ENCODE measurements around the gene SNX20.

The SNX20 gene

DNA sequence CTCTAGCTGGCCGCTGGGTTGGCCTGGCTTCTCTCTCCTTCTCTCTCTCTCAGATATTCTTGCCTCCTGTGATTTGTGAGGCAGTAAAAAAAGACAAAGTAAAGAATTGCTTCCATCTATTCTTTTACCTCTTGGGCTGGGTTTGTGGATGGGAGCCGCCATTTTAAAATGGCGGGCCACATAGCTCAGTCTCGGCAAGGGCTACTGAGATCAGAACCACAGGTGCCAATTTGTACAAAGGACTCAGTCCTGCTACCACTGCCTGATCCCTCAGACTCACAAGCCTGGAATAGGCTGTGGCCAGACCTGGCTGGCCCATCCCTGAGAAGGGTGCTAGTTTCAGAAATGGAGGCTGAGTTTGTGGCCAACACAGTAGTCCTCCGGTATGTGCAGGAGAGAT lies 36.4 kb upstream of the SNX20 start:
- no peaks in the 10 kb centered on the region for H3K27me3 ChIP-seq (ENCODE audit: insufficient read depth, low read depth)
- no peaks in the 10 kb centered on the region for H3K4me1 ChIP-seq (ENCODE audit: low read depth, poor library complexity, severe bottlenecking)

DNA sequence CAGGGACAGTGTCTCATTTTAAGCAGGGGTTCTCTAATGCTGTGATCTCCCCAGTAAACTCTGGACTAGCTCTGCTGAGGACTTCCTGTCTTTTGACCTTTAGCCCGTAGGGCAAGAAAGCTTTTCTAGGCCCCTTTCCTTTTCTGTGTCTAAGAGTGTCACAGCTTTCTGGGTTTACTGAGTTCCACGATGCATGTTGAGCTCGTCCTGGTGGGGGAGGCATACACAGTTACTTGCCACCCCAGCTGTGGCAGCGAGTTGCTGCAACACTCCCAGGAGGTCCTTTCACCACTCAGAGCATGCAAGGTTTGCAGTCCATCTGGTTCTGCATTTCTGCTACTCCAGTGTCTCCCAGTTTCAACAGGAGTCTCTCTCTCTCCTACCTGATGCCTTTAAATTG lies 36.0 kb upstream of the SNX20 start:
- Histone ChIP-seq H3K9ac (no peak overlapping the region), H3K36me3 (ENCODE audit: insufficient read depth) (no peaks in the 10 kb centered on the region), H3K4me1 (ENCODE audit: low read depth, poor library complexity, severe bottlenecking) (no peaks in the 10 kb centered on the region), H4K20me1 (ENCODE audit: insufficient read depth) (no peaks in the 10 kb centered on the region), H3K79me2 (ENCODE audit: insufficient read depth, low read depth) (no peaks in the 10 kb centered on the region), H3K4me2 (no peak overlapping the region), H2AFZ (ENCODE audit: low read depth) (no peak overlapping the region), H3K27ac (no peak overlapping the region), H3K27me3 (ENCODE audit: insufficient read depth, low read depth) (no peaks in the 10 kb centered on the region), H3K4me3 (IDR thresholded peaks at IDR 0.05; ENCODE audit: insufficient read depth, low read depth, low read length) (no peak overlapping the region)
- TF ChIP-seq, protein P1, sequence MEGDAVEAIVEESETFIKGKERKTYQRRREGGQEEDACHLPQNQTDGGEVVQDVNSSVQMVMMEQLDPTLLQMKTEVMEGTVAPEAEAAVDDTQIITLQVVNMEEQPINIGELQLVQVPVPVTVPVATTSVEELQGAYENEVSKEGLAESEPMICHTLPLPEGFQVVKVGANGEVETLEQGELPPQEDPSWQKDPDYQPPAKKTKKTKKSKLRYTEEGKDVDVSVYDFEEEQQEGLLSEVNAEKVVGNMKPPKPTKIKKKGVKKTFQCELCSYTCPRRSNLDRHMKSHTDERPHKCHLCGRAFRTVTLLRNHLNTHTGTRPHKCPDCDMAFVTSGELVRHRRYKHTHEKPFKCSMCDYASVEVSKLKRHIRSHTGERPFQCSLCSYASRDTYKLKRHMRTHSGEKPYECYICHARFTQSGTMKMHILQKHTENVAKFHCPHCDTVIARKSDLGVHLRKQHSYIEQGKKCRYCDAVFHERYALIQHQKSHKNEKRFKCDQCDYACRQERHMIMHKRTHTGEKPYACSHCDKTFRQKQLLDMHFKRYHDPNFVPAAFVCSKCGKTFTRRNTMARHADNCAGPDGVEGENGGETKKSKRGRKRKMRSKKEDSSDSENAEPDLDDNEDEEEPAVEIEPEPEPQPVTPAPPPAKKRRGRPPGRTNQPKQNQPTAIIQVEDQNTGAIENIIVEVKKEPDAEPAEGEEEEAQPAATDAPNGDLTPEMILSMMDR (conservative IDR thresholded peaks at IDR 0.05; ENCODE audit: low read depth, low read length): no peak

More for the DNA sequence above, 36.4 kb upstream of the SNX20 start:
- Histone ChIP-seq H3K4me3 (IDR thresholded peaks at IDR 0.05; ENCODE audit: insufficient read depth, low read depth, low read length) (no peak overlapping the region), H3K4me2 (no peak overlapping the region), H3K9ac (no peak overlapping the region), H2AFZ (ENCODE audit: low read depth) (no peak overlapping the region), H3K79me2 (ENCODE audit: insufficient read depth, low read depth) (no peaks in the 10 kb centered on the region), H3K36me3 (ENCODE audit: insufficient read depth) (no peaks in the 10 kb centered on the region), H3K27ac (no peak overlapping the region), H4K20me1 (ENCODE audit: insufficient read depth) (no peaks in the 10 kb centered on the region)
- TF ChIP-seq, protein P1 (conservative IDR thresholded peaks at IDR 0.05; ENCODE audit: low read depth, low read length): no peak

DNA sequence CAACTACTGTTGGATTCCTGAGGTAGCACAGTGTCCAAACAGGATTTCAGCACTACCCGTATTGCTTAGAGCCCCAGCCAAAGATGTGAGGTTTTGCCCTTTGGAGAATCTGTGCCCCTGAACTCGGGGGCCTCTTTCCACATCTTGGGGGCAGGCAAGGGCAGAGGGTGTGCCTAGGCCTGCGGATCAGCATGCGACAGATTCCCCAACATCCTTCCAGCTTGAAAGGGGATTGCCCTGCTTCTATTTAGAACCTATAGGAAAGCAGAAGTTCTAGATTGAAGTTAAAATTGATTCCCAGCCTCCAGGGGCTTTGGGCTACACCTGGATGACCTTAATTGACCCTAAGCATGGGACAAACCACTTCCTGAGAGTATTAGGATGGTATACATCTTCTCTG lies 31.8 kb upstream of the SNX20 start:
- no peaks in the 10 kb centered on the region for H3K36me3 ChIP-seq (ENCODE audit: insufficient read depth)
- no peak overlapping the region for H3K4me2 ChIP-seq
- TF ChIP-seq, protein P1 (conservative IDR thresholded peaks at IDR 0.05; ENCODE audit: low read depth, low read length): no peak

DNA sequence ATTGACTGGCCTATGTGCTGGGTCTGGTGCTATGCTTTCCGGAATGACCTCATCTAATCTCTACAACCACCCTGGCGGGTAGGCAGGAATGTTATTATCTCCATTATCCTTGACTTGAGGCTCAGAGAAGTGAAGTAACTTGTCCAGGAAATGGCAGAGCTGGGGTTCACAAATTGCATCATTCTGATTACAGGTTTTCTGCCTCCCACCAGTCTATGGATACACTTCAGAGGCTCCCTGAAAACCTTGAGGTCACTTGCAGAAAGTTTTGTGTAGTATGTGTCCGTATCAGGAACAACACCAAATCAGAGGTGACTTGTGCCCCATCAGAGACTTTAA lies 31.4 kb upstream of the SNX20 start:
- no peaks in the 10 kb centered on the region for H3K79me2 ChIP-seq (ENCODE audit: insufficient read depth, low read depth)
- no peaks in the 10 kb centered on the region for H3K36me3 ChIP-seq (ENCODE audit: insufficient read depth)
- H3K27me3 ChIP-seq (ENCODE audit: insufficient read depth, low read depth): no peaks in the 10 kb centered on the region
- TF ChIP-seq, protein P1 (conservative IDR thresholded peaks at IDR 0.05; ENCODE audit: low read depth, low read length): no peak
- no peak overlapping the region for H3K4me2 ChIP-seq
- H3K9ac ChIP-seq: no peak overlapping the region
- no peak overlapping the region for H3K27ac ChIP-seq
- no peak overlapping the region for H3K4me3 ChIP-seq (IDR thresholded peaks at IDR 0.05; ENCODE audit: insufficient read depth, low read depth, low read length)
- no peaks in the 10 kb centered on the region for H4K20me1 ChIP-seq (ENCODE audit: insufficient read depth)
- no peaks in the 10 kb centered on the region for H3K4me1 ChIP-seq (ENCODE audit: low read depth, poor library complexity, severe bottlenecking)
- no peak overlapping the region for H2AFZ ChIP-seq (ENCODE audit: low read depth)

More for the DNA sequence above, 31.8 kb upstream of the SNX20 start:
- Histone ChIP-seq H3K9ac (no peak overlapping the region), H3K27ac (no peak overlapping the region), H3K4me1 (ENCODE audit: low read depth, poor library complexity, severe bottlenecking) (no peaks in the 10 kb centered on the region), H3K4me3 (IDR thresholded peaks at IDR 0.05; ENCODE audit: insufficient read depth, low read depth, low read length) (no peak overlapping the region), H2AFZ (ENCODE audit: low read depth) (no peak overlapping the region), H4K20me1 (ENCODE audit: insufficient read depth) (no peaks in the 10 kb centered on the region), H3K27me3 (ENCODE audit: insufficient read depth, low read depth) (no peaks in the 10 kb centered on the region), H3K79me2 (ENCODE audit: insufficient read depth, low read depth) (no peaks in the 10 kb centered on the region)

All from KMS-11 (cell line).